ENCODE measurements around the gene RABEPK. TPM values are rescaled to one million over a fixed set of nuclear protein-coding genes. Genes with fewer than 3 reads are reported as not detected.
"Not testable (repeated sequence)": the region's sequence is repeated elsewhere in the genome, so short reads cannot be mapped to it uniquely, and the experiment has no call there.

Gene RABEPK
- total and polyA plus RNA-seq, 2 of the 4 experiments (the other 2 are of a cell fraction) = 43.9 to 59.7 TPM

DNA sequence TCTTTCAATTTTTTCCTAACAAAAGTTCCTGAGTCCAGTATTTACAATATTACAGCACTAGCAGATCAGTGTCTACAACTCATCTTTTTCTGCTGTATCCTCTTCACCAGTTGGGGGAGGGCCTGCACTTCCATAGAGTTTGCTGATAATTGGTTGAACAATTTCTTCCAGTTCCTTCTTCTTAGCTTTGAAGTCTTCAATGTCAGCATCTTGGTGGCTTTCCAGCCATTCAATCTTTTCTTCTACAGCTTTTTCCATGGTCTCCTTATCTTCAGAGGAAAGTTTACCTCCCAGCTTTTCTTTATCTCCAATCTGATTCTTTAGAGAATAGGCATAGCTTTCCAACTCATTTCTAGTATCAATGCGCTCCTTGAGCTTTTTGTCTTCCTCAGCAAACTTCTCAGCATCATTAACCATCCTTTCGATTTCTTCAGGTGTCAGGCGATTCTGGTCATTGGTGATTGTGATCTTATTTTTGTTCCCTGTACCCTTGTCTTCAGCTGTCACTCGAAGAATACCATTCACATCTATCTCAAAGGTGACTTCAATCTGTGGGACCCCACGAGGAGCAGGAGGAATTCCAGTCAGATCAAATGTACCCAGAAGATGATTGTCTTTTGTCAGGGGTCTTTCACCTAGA is 36.3 kb downstream of the RABEPK start:
- H2AFZ ChIP-seq (replicated peaks; ENCODE audit: low read length, poor library complexity); H3K27ac ChIP-seq (ENCODE audit: insufficient read depth, low read length); H3K14ac ChIP-seq (replicated peaks; ENCODE audit: low read depth, low read length); H3K9me3 ChIP-seq (ENCODE audit: control insufficient read depth, insufficient read depth, low read length); ATAC-seq (ENCODE audit: low read depth); H3K4ac ChIP-seq (ENCODE audit: low read depth, low read length); H3K18ac ChIP-seq (ENCODE audit: low read depth, low read length); H3K23ac ChIP-seq (ENCODE audit: low read depth, low read length); H3K56ac ChIP-seq (ENCODE audit: extremely low read depth, insufficient read depth, low read length); H2AK5ac ChIP-seq (ENCODE audit: low read depth, low read length); H2AK9ac ChIP-seq (replicated peaks; ENCODE audit: low read depth, low read length, poor library complexity); H2BK120ac ChIP-seq (ENCODE audit: low read depth, low read length); DNase-seq; dilution Hi-C loops (cut with HindIII; ENCODE audit: low sequenced_read_pairs, unreplicated experiment); CTCF ChIA-PET; H2BK20ac ChIP-seq (ENCODE audit: low read depth, low read length); H4K91ac ChIP-seq (ENCODE audit: insufficient read depth, low read depth, low read length); H3K4me1 ChIP-seq (ENCODE audit: control insufficient read depth, insufficient read depth, low read length); intact Hi-C loops (cut with micrococcal nuclease); H3K27me3 ChIP-seq (ENCODE audit: control insufficient read depth, insufficient read depth, low read length); H3K4me3 ChIP-seq (ENCODE audit: insufficient read depth, low read depth, low read length); H2BK5ac ChIP-seq (ENCODE audit: low read depth, low read length, poor library complexity, severe bottlenecking); H3K9me1 ChIP-seq (ENCODE audit: insufficient read depth, low read length); H4K5ac ChIP-seq (ENCODE audit: low read depth, low read length); in situ Hi-C loops (cut with MboI; ENCODE audit: low sequenced_read_pairs); H3K9ac ChIP-seq (ENCODE audit: low read depth, low read length); H2BK15ac ChIP-seq (ENCODE audit: low read depth, low read length); H4K8ac ChIP-seq (ENCODE audit: low read depth in 2 of 2, low read length in 2 of 2): not testable (repeated sequence)
- Histone ChIP-seq H4K20me1 (ENCODE audit: insufficient read depth, low read length) (peaks cover 71% of the 10 kb centered on the region), H3K79me1 (ENCODE audit: low read depth in 1 of 2, low read length in 2 of 2) (peaks cover 3 to 37% of the 10 kb centered on the region in 2 experiments), H3K4me2 (ENCODE audit: low read depth, low read length) (peak overlapping the region; percentile 31; the same call in 1 of the 2 replicates), H3K36me3 (ENCODE audit: control insufficient read depth, insufficient read depth, low read length) (peaks cover 39% of the 10 kb centered on the region)
- no CpG with 5 or more reads among the region's 5 CpGs for WGBS, 2 experiments (ENCODE audit: extremely low coverage in 2 of 2, insufficient read length in 1 of 2)
- BruUV-seq (replicated peaks) = TSS peak; percentile 70
- POLR2A ChIA-PET (ENCODE audit: unreplicated experiment) = interaction anchor here (0.7 kb wide), 2 partner anchors 124 to 323 kb away, joined by 4 to 14 read pairs; no protein-coding TSS in a partner anchor
